Measurements from ENCODE around the gene MTG2.
A peak's percentile ranks its signal among the peaks of the same experiment; 100 is the strongest.

The MTG2 gene

DNA sequence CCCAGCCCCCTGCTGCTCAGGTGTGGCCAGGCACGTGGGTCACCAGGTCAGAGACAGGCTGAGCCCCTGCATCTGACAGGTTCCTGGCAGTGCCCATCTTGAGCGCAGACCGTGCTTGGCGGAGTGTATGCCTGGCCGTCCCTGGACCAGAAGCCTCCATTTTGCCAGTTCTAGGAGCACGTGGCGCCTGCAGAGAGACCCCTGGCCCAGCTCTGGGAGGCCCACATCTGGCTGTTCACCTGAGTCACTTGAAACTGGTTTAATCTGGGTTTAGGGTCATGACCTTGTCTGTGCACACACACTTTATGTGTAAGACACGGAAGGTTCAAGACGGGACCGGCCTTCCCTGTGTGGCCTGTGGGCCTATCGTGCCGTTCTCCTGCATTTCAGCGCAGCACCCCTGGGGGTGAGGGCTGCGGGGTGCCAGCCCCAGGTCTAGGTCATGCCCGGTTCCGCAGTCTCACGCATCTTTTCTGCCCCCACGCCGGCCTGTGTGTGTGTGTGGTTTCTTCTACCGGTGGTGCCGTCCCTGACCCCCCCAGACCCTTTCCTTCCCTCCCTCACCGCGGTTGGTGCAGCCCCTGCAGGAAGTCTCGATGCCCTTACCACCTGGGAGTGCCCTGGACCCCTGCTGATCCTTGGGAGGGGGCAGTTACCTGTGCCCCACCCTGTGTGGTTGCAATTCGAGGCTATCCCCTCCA is 25.3 kb upstream of the MTG2 start:
- no peak for DNase-seq (ENCODE audit: low read depth)
- H3K4me3 ChIP-seq (ENCODE audit: control insufficient read depth, low read depth, low read length), result no peak overlapping the region
- TF ChIP-seq, protein P1, sequence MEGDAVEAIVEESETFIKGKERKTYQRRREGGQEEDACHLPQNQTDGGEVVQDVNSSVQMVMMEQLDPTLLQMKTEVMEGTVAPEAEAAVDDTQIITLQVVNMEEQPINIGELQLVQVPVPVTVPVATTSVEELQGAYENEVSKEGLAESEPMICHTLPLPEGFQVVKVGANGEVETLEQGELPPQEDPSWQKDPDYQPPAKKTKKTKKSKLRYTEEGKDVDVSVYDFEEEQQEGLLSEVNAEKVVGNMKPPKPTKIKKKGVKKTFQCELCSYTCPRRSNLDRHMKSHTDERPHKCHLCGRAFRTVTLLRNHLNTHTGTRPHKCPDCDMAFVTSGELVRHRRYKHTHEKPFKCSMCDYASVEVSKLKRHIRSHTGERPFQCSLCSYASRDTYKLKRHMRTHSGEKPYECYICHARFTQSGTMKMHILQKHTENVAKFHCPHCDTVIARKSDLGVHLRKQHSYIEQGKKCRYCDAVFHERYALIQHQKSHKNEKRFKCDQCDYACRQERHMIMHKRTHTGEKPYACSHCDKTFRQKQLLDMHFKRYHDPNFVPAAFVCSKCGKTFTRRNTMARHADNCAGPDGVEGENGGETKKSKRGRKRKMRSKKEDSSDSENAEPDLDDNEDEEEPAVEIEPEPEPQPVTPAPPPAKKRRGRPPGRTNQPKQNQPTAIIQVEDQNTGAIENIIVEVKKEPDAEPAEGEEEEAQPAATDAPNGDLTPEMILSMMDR (conservative IDR thresholded peaks at IDR 0.05; ENCODE audit: control insufficient read depth, insufficient read depth, low read depth, low read length), result no peak

DNA sequence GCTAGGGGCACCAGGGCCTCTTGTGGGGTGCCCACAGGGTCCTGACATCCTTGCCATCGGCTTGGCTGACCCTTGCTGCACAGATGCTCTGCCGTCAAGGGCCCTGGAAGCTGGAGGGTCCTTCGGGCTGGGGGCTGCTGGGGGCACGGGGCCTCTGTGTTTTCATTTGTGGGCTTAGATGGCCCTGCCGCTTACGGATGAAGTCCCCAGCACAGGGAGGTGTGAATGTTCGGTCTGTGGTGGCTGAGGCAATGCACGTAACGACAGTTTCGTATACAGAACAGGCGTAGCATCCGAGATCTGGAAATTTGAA is 24.8 kb upstream of the MTG2 start:
- DNase-seq (ENCODE audit: low read depth), result no peak
- TF ChIP-seq, protein P1 (conservative IDR thresholded peaks at IDR 0.05; ENCODE audit: control insufficient read depth, insufficient read depth, low read depth, low read length), result no peak
- H3K4me3 ChIP-seq (ENCODE audit: control insufficient read depth, low read depth, low read length), result no peak overlapping the region

DNA sequence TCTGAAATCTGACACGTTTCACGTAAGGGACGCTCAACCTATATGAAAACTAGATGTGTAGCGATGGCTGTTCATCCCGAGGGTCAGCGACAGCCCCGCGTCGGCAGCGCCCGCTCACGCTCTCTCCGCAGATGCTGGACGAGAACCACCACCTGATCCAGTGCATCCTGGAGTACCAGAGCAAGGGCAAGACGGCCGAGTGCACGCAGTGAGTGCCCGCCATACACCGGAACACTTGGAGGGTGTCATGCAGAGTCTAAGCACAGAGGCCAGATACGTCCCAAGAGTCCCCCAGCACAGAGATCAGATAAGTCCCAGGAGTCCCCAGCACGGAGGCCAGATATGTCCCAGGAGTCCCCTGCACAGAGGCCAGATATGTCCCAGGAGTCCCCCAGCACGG is 24.3 kb upstream of the MTG2 start:
- TF ChIP-seq, protein P1 (conservative IDR thresholded peaks at IDR 0.05; ENCODE audit: control insufficient read depth, insufficient read depth, low read depth, low read length), result no peak
- no peak for DNase-seq (ENCODE audit: low read depth)
- H3K4me3 ChIP-seq (ENCODE audit: control insufficient read depth, low read depth, low read length), result no peak overlapping the region

DNA sequence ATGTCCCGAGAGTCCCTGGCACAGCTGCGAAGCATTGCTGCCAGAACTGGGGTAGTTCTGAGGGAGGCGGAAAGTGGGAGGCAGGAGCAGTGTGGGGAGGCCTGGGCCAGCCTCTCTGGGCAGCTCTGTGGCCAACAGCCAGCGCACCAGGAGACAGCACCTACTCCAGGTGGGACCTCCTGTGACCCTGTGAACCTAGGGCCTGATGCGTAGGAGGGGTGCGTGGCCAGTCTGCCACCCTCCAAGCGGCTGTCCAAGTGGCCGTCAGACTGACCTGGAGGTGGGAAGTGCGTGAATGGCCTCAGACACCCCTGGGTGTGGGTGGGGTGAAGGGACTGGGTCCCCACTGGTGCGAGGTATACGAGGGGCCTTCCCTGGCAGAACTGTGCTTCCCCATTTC is 23.8 kb upstream of the MTG2 start:
- TF ChIP-seq, protein P1 (conservative IDR thresholded peaks at IDR 0.05; ENCODE audit: control insufficient read depth, insufficient read depth, low read depth, low read length), result no peak
- no peak for DNase-seq (ENCODE audit: low read depth)

DNA sequence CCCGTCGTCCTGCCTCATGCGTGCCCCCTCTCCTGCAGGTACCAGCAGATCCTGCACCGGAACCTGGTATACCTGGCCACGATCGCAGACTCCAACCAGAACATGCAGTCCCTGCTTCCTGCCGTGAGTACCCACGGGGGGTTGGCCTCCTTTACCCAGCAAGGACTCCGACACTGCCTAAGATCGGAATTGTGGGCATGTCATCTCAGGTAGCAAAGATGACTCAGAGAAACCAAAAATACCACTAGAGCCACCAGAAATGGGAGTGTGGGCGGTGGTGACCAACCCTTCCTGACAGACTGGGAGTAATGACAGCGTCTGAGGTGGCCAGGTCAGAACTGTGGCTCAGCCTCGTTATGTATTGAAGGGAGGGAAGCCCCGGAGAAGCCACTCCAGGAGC is 23.0 kb upstream of the MTG2 start:
- DNase-seq (ENCODE audit: low read depth), result peak; percentile 49
- no peak overlapping the region for H3K4me3 ChIP-seq (ENCODE audit: control insufficient read depth, low read depth, low read length)
- TF ChIP-seq, protein P1 (conservative IDR thresholded peaks at IDR 0.05; ENCODE audit: control insufficient read depth, insufficient read depth, low read depth, low read length), result no peak

More for the DNA sequence above, 23.8 kb upstream of the MTG2 start:
- H3K4me3 ChIP-seq (ENCODE audit: control insufficient read depth, low read depth, low read length), result no peak overlapping the region

DNA sequence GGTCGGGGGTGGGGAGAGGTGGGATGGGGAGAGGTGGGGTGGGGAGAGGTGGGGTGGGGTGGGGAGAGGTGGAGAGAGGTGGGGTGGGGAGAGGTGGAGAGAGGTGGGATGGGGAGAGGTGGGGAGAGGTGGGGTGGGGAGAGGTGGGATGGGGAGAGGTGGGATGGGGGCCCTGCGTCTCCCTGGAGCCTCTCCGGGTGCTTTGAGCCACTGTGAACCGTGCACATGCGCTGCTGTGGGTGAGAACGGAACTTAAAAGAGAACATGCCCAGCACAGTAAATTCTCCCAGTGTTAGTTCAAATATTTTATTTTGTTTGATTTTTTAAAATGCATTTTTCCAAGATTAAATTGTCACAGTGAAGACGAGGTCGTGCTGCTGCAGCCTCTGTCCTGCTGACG is 22.6 kb upstream of the MTG2 start:
- TF ChIP-seq, protein P1 (conservative IDR thresholded peaks at IDR 0.05; ENCODE audit: control insufficient read depth, insufficient read depth, low read depth, low read length), result no peak
- H3K4me3 ChIP-seq (ENCODE audit: control insufficient read depth, low read depth, low read length), result no peak overlapping the region
- no peak for DNase-seq (ENCODE audit: low read depth)

DNA sequence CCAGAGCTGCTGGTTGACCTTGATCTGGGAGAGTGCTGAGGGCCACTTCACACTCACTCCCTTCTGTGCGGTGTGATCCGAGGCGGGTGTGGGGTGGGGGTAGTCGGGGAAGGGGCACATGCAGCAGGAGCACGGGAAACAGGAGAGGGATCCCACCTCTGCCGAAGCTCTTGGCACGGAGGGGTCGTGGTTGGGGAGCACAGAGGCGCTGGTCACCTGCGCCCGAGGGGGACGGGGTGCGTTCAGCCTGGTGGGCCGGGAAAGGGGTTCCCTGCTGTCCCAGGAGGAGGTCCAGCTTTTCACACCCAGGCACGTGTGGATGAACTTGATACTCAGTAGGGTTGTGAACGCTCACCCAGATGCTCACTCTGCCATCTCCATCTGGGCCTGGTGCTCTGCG is 22.0 kb upstream of the MTG2 start:
- H3K4me3 ChIP-seq (ENCODE audit: control insufficient read depth, low read depth, low read length), result no peak overlapping the region
- TF ChIP-seq, protein P1 (conservative IDR thresholded peaks at IDR 0.05; ENCODE audit: control insufficient read depth, insufficient read depth, low read depth, low read length), result no peak
- DNase-seq (ENCODE audit: low read depth), result no peak

Measured in fibroblast of mammary gland (primary cell).